Peyer's patch (tissue), 4 donors: ENCODE measurements around the gene PDIA5. TPM values are rescaled to one million over a fixed set of nuclear protein-coding genes. Genes with fewer than 3 reads are reported as not detected.

ENCODE experiments used
- DNase-seq, 3 donors: peaks; one replicate each; pipeline ENCODE4 v3.0.0-alpha.2; 2017 to 2019
- H3K27ac ChIP-seq, 4 donors: fragments of 200-600 bp; sonication (generic); one replicate each; pipeline ENCODE4 v1.5.1; 2016 to 2019
- H3K27me3 ChIP-seq, 2 donors: fragments of 200-600 bp; sonication (generic); one replicate each; pipeline ENCODE4 v1.5.1; 2019
- H3K36me3 ChIP-seq, 3 donors: fragments of 200-600 bp; sonication (generic); one replicate each; pipeline ENCODE4 v1.5.1; 2016 to 2019
- H3K4me1 ChIP-seq, 4 donors: fragments of 200-600 bp; sonication (generic); one replicate each; pipeline ENCODE4 v1.5.1; 2016 to 2019
- H3K4me3 ChIP-seq, 4 donors: fragments of 200-600 bp; sonication (generic); 1 replicate in 3 of 4; 2 replicates in 1 of 4; pipeline ENCODE4 v1.5.1; 2016 to 2019; ENCODE audit warnings: mild to moderate bottlenecking in 1 of 4
- H3K9me3 ChIP-seq, 4 donors: fragments of 200-600 bp; sonication (generic); one replicate each; pipeline ENCODE4 v1.5.1; 2016 to 2019; ENCODE audit warnings: mild to moderate bottlenecking in 1 of 4
- POLR2A ChIP-seq, 2 donors: fragments of 450-650 bp; IDR thresholded peaks; one replicate each; pipeline ENCODE4 v1.5.1; 2017; ENCODE audit warnings: antibody characterized with exemption in 2 of 2, mild to moderate bottlenecking in 2 of 2, moderate library complexity in 2 of 2
- total RNA-seq, 4 donors: library from RNA; depleted of rRNA; stranded (reverse); fragments of >200 nt; gene quantifications; one replicate each; pipeline ENCODE4 v1.1.0, GENCODE V29; 2016
- TF ChIP-seq, protein P1 (sequence below), 6 experiments: fragments of 450-650 bp in 4 of 6; fragments of 200-600 bp in 2 of 6; sonication (generic) in 1 of 6; IDR thresholded peaks; one replicate each; pipeline ENCODE4 v1.5.1; 2017 to 2019; ENCODE audit warnings: antibody characterized with exemption in 6 of 6, mild to moderate bottlenecking in 3 of 6, moderate library complexity in 1 of 6

The PDIA5 gene
- total RNA-seq, 4 donors from 2014 or later = 13.7 to 63.5 (median 19.4) TPM

DNA sequence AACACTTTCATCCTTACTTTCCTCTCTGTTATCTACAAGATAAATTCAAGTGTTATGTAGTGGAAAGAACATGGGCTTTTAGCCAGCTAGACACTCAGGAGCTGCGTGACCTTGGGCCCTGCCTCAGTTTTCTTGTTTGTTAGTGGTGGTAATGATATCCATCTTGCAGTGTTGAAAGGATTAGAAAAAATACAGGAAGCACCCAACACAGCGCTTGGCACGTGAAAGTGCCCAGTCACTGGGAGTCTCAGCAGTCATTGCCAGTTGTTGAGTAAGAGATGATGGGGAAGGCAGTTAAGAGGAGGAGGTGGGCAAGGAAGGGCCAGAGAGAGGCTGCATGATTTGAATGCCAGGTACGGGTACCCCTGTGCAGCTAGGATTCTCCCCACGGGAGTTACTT lies 5.3 kb downstream of the PDIA5 start:
- DNase-seq = no peak
- no peaks in the 10 kb centered on the region for H3K36me3 ChIP-seq
- TF ChIP-seq POLR2A (IDR thresholded peaks at IDR 0.05) = no peak
- TF ChIP-seq, protein P1, sequence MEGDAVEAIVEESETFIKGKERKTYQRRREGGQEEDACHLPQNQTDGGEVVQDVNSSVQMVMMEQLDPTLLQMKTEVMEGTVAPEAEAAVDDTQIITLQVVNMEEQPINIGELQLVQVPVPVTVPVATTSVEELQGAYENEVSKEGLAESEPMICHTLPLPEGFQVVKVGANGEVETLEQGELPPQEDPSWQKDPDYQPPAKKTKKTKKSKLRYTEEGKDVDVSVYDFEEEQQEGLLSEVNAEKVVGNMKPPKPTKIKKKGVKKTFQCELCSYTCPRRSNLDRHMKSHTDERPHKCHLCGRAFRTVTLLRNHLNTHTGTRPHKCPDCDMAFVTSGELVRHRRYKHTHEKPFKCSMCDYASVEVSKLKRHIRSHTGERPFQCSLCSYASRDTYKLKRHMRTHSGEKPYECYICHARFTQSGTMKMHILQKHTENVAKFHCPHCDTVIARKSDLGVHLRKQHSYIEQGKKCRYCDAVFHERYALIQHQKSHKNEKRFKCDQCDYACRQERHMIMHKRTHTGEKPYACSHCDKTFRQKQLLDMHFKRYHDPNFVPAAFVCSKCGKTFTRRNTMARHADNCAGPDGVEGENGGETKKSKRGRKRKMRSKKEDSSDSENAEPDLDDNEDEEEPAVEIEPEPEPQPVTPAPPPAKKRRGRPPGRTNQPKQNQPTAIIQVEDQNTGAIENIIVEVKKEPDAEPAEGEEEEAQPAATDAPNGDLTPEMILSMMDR (IDR thresholded peaks at IDR 0.05) = no peak
- H3K4me1 ChIP-seq = peaks cover 0 to 20% (median 0%) of the 10 kb centered on the region in 4 donors
- H3K27me3 ChIP-seq = no peaks in the 10 kb centered on the region
- peak overlapping the region in 2 of 4 donors; percentile 13 to 33 for H3K27ac ChIP-seq
- H3K4me3 ChIP-seq = no peak overlapping the region
- H3K9me3 ChIP-seq = no peaks in the 10 kb centered on the region

DNA sequence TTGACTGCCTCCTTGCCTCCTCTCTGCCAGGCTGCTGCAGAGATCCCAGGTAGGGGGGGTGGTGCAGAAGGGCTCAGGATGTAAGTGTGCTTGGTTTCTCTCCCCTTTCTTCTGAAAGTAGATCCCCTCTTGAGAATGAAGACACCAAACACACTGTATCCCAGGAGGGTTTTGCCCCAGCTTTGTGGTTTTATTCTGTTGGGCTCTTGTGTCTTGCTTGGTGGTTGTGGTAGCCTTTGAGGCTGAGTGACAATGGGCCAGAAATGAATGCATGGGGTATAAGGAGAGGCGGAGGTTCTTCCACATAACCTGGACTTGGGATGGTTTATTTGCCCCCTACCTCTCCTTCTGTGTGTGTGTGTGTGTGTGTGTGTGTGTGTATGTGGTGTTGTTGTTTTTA lies 5.7 kb downstream of the PDIA5 start:
- no peaks in the 10 kb centered on the region for H3K9me3 ChIP-seq
- no peaks in the 10 kb centered on the region for H3K27me3 ChIP-seq
- TF ChIP-seq POLR2A (IDR thresholded peaks at IDR 0.05) = no peak
- TF ChIP-seq, protein P1 (IDR thresholded peaks at IDR 0.05) = no peak
- DNase-seq = no peak
- H3K4me3 ChIP-seq = no peak overlapping the region
- H3K4me1 ChIP-seq = peaks cover 0 to 20% (median 0%) of the 10 kb centered on the region in 4 donors
- H3K27ac ChIP-seq = no peak overlapping the region
- no peaks in the 10 kb centered on the region for H3K36me3 ChIP-seq

DNA sequence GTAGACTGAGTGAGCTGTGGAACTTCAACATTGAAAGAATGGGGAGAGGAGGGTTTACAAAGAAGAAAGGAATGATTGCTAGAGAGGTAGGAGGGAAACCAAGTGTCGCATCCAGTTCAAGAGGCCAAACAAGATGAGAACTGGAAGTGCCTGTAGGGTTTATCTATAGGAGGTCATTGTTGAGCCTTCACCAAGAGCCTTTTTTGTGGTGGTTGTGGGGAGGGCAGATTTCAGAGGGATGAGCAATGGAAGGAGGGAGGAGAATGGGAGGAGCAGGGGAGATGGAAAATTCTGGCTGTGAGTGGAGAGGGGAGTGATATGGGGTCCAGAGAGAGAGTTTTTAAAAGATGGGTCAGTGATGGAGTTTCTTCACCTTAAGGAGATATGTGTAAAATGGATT lies 8.5 kb downstream of the PDIA5 start:
- no peak overlapping the region for H3K4me3 ChIP-seq

DNA sequence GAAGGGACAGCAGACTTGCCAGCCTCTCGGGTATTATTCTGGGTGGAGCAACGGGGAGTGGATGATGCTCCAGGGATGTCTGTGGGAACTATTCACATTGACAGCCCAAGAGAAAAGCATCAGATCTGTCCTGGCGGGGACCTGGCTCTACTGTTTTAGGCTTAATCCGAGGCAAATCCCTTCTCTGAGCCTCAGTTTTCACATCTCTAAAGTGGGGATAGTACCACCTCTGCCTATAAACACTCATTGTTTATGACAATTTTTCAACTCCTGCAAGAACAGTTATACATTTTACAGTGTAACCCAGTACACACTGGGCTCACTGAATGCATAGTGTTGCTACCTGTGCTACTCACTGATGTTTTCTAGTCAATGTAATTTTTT lies 9.3 kb downstream of the PDIA5 start:
- Histone ChIP-seq H3K27me3 (no peaks in the 10 kb centered on the region), H3K4me1 (peaks cover 0 to 13% (median 0%) of the 10 kb centered on the region in 4 donors), H3K27ac (no peak overlapping the region), H3K36me3 (no peaks in the 10 kb centered on the region), H3K9me3 (no peaks in the 10 kb centered on the region), H3K4me3 (no peak overlapping the region)
- TF ChIP-seq, protein P1 (IDR thresholded peaks at IDR 0.05) = no peak
- no peak for TF ChIP-seq POLR2A (IDR thresholded peaks at IDR 0.05)
- no peak for DNase-seq

More for the DNA sequence above, 8.5 kb downstream of the PDIA5 start:
- TF ChIP-seq POLR2A (IDR thresholded peaks at IDR 0.05) = no peak
- TF ChIP-seq, protein P1 (IDR thresholded peaks at IDR 0.05) = no peak
- DNase-seq = no peak
- peaks cover 0 to 14% (median 0%) of the 10 kb centered on the region in 4 donors for H3K4me1 ChIP-seq
- no peaks in the 10 kb centered on the region for H3K27me3 ChIP-seq
- H3K9me3 ChIP-seq = no peaks in the 10 kb centered on the region
- H3K36me3 ChIP-seq = no peaks in the 10 kb centered on the region
- no peak overlapping the region for H3K27ac ChIP-seq

DNA sequence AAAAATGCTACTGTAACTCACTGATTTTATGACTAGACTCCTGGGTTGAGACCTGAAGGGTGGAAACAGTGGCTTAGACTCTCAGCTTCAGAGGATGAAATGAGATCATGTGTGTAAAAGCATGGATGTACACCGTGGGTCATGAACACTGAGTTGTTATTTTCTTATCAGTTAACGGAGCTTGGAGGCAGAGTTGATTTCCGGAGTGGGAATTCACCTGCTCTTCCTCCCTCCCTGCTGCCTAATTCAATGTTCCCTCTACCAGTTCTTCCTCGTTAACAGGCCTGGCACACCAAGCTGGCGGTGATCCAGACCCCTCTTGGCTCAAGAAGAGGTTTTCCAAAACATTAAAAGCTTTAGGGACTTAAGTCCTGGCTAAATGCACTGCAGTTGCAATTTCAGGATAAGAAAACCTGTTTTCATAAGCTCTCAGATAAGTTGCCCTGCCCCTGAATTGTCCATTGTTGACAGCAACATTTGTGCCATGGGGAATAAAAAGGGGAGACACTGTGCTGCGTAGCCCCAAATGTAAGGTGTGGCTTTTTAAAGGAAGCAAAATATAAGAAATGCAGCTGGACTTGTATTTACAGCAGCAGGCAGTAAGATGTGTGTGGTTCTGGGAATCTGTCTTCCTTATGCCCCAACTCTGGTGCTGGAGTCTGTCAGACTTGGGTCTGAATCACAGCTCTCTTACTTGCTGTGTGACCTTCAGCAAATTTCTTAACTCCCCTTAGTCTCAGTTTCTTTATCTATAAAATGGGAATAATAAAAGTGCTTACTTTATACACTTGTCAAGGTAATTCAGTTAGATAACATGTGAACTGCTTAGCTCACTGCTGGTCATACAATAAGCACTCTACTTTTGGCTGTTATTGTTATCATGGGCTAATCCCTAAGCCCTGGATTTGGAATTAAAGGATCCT lies 9.9 kb downstream of the PDIA5 start:
- DNase-seq = no peak
- Histone ChIP-seq H3K27ac (peak overlapping the region in 1 of 4 donors; percentile 16), H3K27me3 (no peaks in the 10 kb centered on the region), H3K9me3 (no peaks in the 10 kb centered on the region), H3K36me3 (no peaks in the 10 kb centered on the region), H3K4me3 (no peak overlapping the region), H3K4me1 (peaks cover 0 to 6% (median 0%) of the 10 kb centered on the region in 4 donors)
- TF ChIP-seq, protein P1 (IDR thresholded peaks at IDR 0.05) = no peak
- TF ChIP-seq POLR2A (IDR thresholded peaks at IDR 0.05) = no peak
